IMR-90 (cell line): ENCODE measurements around the gene TJP3. TPM values are rescaled to one million over a fixed set of nuclear protein-coding genes. Genes with fewer than 3 reads are reported as not detected.

Source experiments
- ATAC-seq: fragments of 200-7000 bp; cut with Tn5 transposase; 2 replicates; pipeline ENCODE4 v1.9.1; 2020; ENCODE audit warnings: low read depth, mild to moderate bottlenecking, moderate library complexity
- BruUV-seq: library from RNA; stranded (reverse); fragments of 400-500 nt; replicated peaks from 2 replicates; lab custom pipeline; 2021; lab: Mats Ljungman, UMichigan
- CTCF ChIA-PET: fragments of 300-600 bp; formaldehyde crosslinking; extraction: SDS; loops from one replicate; lab custom pipeline; 2021; ENCODE audit warnings: antibody characterized with exemption; lab: Yijun Ruan, JAX
- POLR2A ChIA-PET: fragments of 300-600 bp; sonication (Branson Sonifier 250); formaldehyde crosslinking; loops from one replicate; lab custom pipeline; 2022; ENCODE audit warnings: antibody characterized with exemption; ENCODE audit not compliant: unreplicated experiment; lab: Charles Lee
- DNase-seq: peaks from one replicate; pipeline ENCODE4 v3.0.0; 2013
- H2AFZ ChIP-seq: replicated peaks from 2 replicates; pipeline ENCODE3; 2013; ENCODE audit warnings: low read length, mild to moderate bottlenecking; ENCODE audit not compliant: poor library complexity
- H2AK5ac ChIP-seq: 2 replicates; pipeline ENCODE4 v1.6.1; 2013; ENCODE audit warnings: low read depth, low read length, inconsistent platforms
- H2AK9ac ChIP-seq: replicated peaks from 2 replicates; pipeline ENCODE3; 2013; ENCODE audit warnings: mild to moderate bottlenecking, low read depth, low read length, moderate library complexity; ENCODE audit not compliant: poor library complexity
- H2BK120ac ChIP-seq: 2 replicates; pipeline ENCODE4 v1.6.1; 2013; ENCODE audit warnings: low read depth, low read length, inconsistent platforms
- H2BK15ac ChIP-seq: 3 replicates; pipeline ENCODE4 v1.6.1; 2013; ENCODE audit warnings: low read depth, low read length, inconsistent platforms
- H2BK20ac ChIP-seq: 2 replicates; pipeline ENCODE4 v1.6.1; 2013; ENCODE audit warnings: low read depth, mild to moderate bottlenecking, inconsistent platforms, low read length, moderate library complexity
- H2BK5ac ChIP-seq: 2 replicates; pipeline ENCODE4 v1.6.1; 2013; ENCODE audit warnings: mild to moderate bottlenecking, low read depth, low read length, inconsistent platforms; ENCODE audit not compliant: poor library complexity, severe bottlenecking
- H3K14ac ChIP-seq: replicated peaks from 2 replicates; pipeline ENCODE4 v1.6.1; 2013; ENCODE audit warnings: low read depth, low read length, inconsistent platforms
- H3K18ac ChIP-seq: 2 replicates; pipeline ENCODE4 v1.6.1; 2013; ENCODE audit warnings: low read depth, low read length, control low read depth
- H3K23ac ChIP-seq: 2 replicates; pipeline ENCODE4 v1.6.1; 2013; ENCODE audit warnings: low read depth, low read length, inconsistent platforms
- H3K27ac ChIP-seq: 2 replicates; pipeline ENCODE4 v1.5.1; 2013; ENCODE audit warnings: mild to moderate bottlenecking, control low read depth, low read length; ENCODE audit not compliant: insufficient read depth
- H3K27me3 ChIP-seq: 2 replicates; pipeline ENCODE4 v1.6.1; 2013; ENCODE audit warnings: low read length; ENCODE audit not compliant: control insufficient read depth, insufficient read depth
- H3K36me3 ChIP-seq: 2 replicates; pipeline ENCODE4 v1.6.1; 2013; ENCODE audit warnings: low read length, mixed read lengths; ENCODE audit not compliant: control insufficient read depth, insufficient read depth
- H3K4ac ChIP-seq: 2 replicates; pipeline ENCODE4 v1.6.1; 2013; ENCODE audit warnings: low read depth, low read length, inconsistent platforms
- H3K4me1 ChIP-seq: 2 replicates; pipeline ENCODE4 v1.6.1; 2013; ENCODE audit warnings: low read length, mixed read lengths; ENCODE audit not compliant: control insufficient read depth, insufficient read depth
- H3K4me2 ChIP-seq: 2 replicates; pipeline ENCODE4 v1.6.1; 2013; ENCODE audit warnings: low read depth, mild to moderate bottlenecking, control low read depth, low read length, moderate library complexity
- H3K4me3 ChIP-seq: 2 replicates; pipeline ENCODE4 v1.5.1; 2013; ENCODE audit warnings: low read depth, mild to moderate bottlenecking, control low read depth, low read length, moderate library complexity; ENCODE audit not compliant: insufficient read depth
- H3K56ac ChIP-seq: 2 replicates; pipeline ENCODE4 v1.6.1; 2013; ENCODE audit warnings: low read length, inconsistent platforms; ENCODE audit not compliant: insufficient read depth; ENCODE audit errors: extremely low read depth
- H3K79me1 ChIP-seq, 2 experiments: 2 replicates each; pipeline ENCODE4 v1.6.1; 2013; ENCODE audit warnings: low read length in 2 of 2, inconsistent platforms in 1 of 2, low read depth in 1 of 2
- H3K9ac ChIP-seq: 2 replicates; pipeline ENCODE4 v1.6.1; 2013; ENCODE audit warnings: low read depth, low read length, control low read depth
- H3K9me1 ChIP-seq: 2 replicates; pipeline ENCODE4 v1.6.1; 2013; ENCODE audit warnings: low read length, inconsistent platforms; ENCODE audit not compliant: insufficient read depth
- H3K9me3 ChIP-seq: 2 replicates; pipeline ENCODE4 v1.6.1; 2013; ENCODE audit warnings: low read length; ENCODE audit not compliant: control insufficient read depth, insufficient read depth
- H4K20me1 ChIP-seq: 2 replicates; pipeline ENCODE4 v1.6.1; 2013; ENCODE audit warnings: low read length, inconsistent platforms; ENCODE audit not compliant: insufficient read depth
- H4K5ac ChIP-seq: 2 replicates; pipeline ENCODE4 v1.6.1; 2013; ENCODE audit warnings: mild to moderate bottlenecking, low read depth, low read length, control low read depth
- H4K8ac ChIP-seq, 2 experiments: 2 replicates each; pipeline ENCODE4 v1.6.1; 2013; ENCODE audit warnings: low read depth in 2 of 2, low read length in 2 of 2, control low read depth in 1 of 2, inconsistent platforms in 1 of 2
- H4K91ac ChIP-seq: 2 replicates; pipeline ENCODE4 v1.6.1; 2013; ENCODE audit warnings: low read depth, low read length, inconsistent platforms; ENCODE audit not compliant: insufficient read depth
- FOS ChIP-seq: fragments of 150-350 bp; IDR thresholded peaks from 2 replicates; pipeline ENCODE4 v1.6.1; 2016; ENCODE audit warnings: low read depth, low read length
- MAZ ChIP-seq: IDR thresholded peaks from 2 replicates; pipeline ENCODE4 v1.6.1; 2012; ENCODE audit warnings: low read depth, mild to moderate bottlenecking, low read length, improper control_type of control experiment, moderate library complexity, borderline replicate concordance
- POLR2A ChIP-seq: IDR thresholded peaks from 2 replicates; pipeline ENCODE4 v1.6.1; 2012; ENCODE audit warnings: mild to moderate bottlenecking, low read depth, low read length
- SMC3 ChIP-seq: fragments of 150-350 bp; IDR thresholded peaks from 2 replicates; pipeline ENCODE4 v1.6.1; 2016; ENCODE audit warnings: low read depth, mild to moderate bottlenecking, antibody characterized with exemption, low read length, moderate library complexity
- WGBS, 2 experiments: methylation state at CpG; one replicate each; pipeline versions ENCODE4 v1.1.5 to v1.1.7; 2013; ENCODE audit warnings: missing lambda C conversion rate in 2 of 2; ENCODE audit not compliant: insufficient read length in 1 of 2; ENCODE audit errors: extremely low coverage in 2 of 2; 5-methylcytosine and 5-hydroxymethylcytosine counted together
- dilution Hi-C: fragments of 300-500 bp; cut with HindIII; formaldehyde crosslinking; loops from one replicate; pipeline ENCODE4 v1.14.3; 2018; ENCODE audit warnings: low sequenced_read_pairs; ENCODE audit not compliant: unreplicated experiment
- in situ Hi-C: fragments of 300-500 bp; cut with MboI; formaldehyde crosslinking; loops from 3 replicates; pipeline ENCODE4 v1.14.3; 2019; ENCODE audit warnings: low sequenced_read_pairs, inconsistent platforms, mixed read lengths
- intact Hi-C: fragments of 100-400 bp; cut with micrococcal nuclease; formaldehyde crosslinking; loops from 2 replicates; pipeline ENCODE4 v1.10.0; 2022
- polyA plus RNA-seq, 3 experiments: library from polyadenylated mRNA; depleted of rRNA; stranded (reverse); fragments of >200 nt; gene quantifications; 2 replicates each; pipeline ENCODE4 v1.2.3, GENCODE V29; 2012; ENCODE audit warnings: low replicate concordance in 1 of 3
- total RNA-seq: library from RNA; depleted of rRNA; stranded (reverse); fragments of >200 nt; gene quantifications from 2 replicates; pipeline ENCODE4 v1.2.3, GENCODE V29; 2012
- TF ChIP-seq, protein P1 (sequence below): fragments of 150-350 bp; IDR thresholded peaks from 2 replicates; pipeline ENCODE4 v1.6.1; 2016; ENCODE audit warnings: low read depth, mild to moderate bottlenecking, low read length, moderate library complexity, borderline replicate concordance

The TJP3 gene
- total and polyA plus RNA-seq, 2 of the 4 experiments (the other 2 are of a cell fraction) = not detected

DNA sequence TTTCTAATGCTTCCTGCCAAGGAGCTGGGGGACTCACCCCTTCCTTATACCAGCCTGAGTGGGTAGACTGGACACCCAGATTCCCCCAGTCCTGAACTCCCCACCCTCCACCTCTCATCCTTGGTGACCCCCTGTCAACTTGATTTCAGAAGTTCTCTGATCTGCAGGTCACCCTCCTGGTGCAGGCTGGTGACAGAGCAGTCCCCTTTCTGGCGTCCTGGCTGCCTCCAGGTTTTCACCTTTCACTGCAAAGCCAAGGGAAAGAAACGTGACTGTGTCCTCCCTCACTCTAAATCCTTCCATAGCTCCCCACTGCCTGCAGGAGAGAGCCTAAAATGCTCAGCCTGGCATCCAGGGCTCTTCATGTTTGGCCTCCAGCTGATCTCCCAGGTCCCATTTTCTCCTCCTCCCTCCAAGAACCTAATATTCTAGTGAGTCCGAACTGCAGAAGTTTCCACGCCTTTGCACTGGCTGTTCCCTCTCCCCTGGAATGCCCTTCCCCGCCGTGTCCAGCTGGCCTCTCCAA lies 82.1 kb downstream of the TJP3 start:
- Histone ChIP-seq H3K4me1 (no peaks in the 10 kb centered on the region), H2AK9ac (no peak overlapping the region), H3K27ac (no peak overlapping the region), H4K91ac (no peak overlapping the region), H4K5ac (no peak overlapping the region), H3K56ac (no peak overlapping the region), H3K36me3 (no peaks in the 10 kb centered on the region), H2BK5ac (no peak overlapping the region), H2AK5ac (no peak overlapping the region), H2AFZ (no peak overlapping the region), H3K9me1 (no peaks in the 10 kb centered on the region), H3K9ac (no peak overlapping the region), H3K23ac (no peak overlapping the region), H4K20me1 (no peaks in the 10 kb centered on the region), H3K27me3 (peaks cover 20% of the 10 kb centered on the region), H2BK20ac (no peak overlapping the region), H2BK120ac (no peak overlapping the region), H4K8ac (no peak overlapping the region), H3K4ac (no peak overlapping the region), H3K79me1 (no peaks in the 10 kb centered on the region), H3K9me3 (peaks cover 8% of the 10 kb centered on the region), H3K18ac (no peak overlapping the region), H3K4me3 (no peak overlapping the region), H2BK15ac (no peak overlapping the region), H3K4me2 (no peak overlapping the region), H3K14ac (no peak overlapping the region)
- intact Hi-C loops (no loop called here), dilution Hi-C loops (no loop called here), in situ Hi-C loops (no loop called here)
- DNase-seq (no peak), ATAC-seq (no peak)
- ChIA-PET CTCF (no interaction called here), POLR2A (no interaction called here)
- no TSS peak for BruUV-seq
- 0% methylated on average over 1 of the region's 6 CpGs; no CpG with 5 or more reads in 1 of the 2 experiments for WGBS, 2 experiments
- TF ChIP-seq MAZ = no peak
- TF ChIP-seq POLR2A = no peak
- no peak for TF ChIP-seq FOS
- no peak for TF ChIP-seq SMC3
- TF ChIP-seq, protein P1, sequence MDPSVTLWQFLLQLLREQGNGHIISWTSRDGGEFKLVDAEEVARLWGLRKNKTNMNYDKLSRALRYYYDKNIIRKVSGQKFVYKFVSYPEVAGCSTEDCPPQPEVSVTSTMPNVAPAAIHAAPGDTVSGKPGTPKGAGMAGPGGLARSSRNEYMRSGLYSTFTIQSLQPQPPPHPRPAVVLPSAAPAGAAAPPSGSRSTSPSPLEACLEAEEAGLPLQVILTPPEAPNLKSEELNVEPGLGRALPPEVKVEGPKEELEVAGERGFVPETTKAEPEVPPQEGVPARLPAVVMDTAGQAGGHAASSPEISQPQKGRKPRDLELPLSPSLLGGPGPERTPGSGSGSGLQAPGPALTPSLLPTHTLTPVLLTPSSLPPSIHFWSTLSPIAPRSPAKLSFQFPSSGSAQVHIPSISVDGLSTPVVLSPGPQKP = no peak
